GM18526 (cell line): Measurements from ENCODE around the gene ZBTB25.

Experiments
- POLR2A ChIP-seq: IDR thresholded peaks from 3 replicates; pipeline ENCODE4 v1.6.1; 2011; ENCODE audit not compliant: insufficient read length; ENCODE audit errors: extremely low read depth

Gene ZBTB25

GRCh38 chr14:64401949-64402348 is 101.7 kb downstream of the ZBTB25 start:
- TF ChIP-seq POLR2A = no peak

GRCh38 chr14:64400829-64401459 is 102.7 kb downstream of the ZBTB25 start:
- TF ChIP-seq POLR2A = no peak
